ENCODE measurements around the gene GRK5.
A peak's percentile ranks its signal among the peaks of the same experiment; 100 is the strongest.

DNA sequence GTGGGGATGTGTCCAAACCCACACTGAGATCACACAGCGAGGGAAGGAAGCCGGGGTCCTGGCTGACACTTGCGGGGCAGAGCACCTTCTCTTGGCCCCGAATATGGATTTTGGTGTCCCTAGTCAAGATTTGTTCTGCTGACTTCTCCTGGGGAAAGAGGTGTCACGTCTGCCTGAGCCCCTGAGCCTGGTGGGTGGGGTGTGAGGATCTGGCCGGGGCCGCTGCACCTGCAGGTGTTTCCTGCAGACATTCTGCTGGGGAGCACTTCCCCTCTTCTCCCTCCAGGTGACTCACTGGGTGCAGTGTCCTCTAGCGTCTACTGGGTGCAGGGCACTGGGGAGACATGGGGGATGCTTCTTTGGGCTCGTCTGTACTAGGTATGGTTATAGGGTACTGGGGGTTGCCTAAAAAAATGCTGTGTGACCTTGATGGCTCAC, 99.2 kb downstream of the GRK5 start:
- TF ChIP-seq CTCF (IDR thresholded peaks at IDR 0.05) (peak in 3 of 5 experiments; percentile 23 to 41 (median 34)), POLR2A (IDR thresholded peaks at IDR 0.05) (no peak), POLR2AphosphoS5 (IDR thresholded peaks at IDR 0.05) (no peak), EP300 (IDR thresholded peaks at IDR 0.05; ENCODE audit: low read depth) (no peak)
